Epidermal melanocyte (primary cell): Measurements from ENCODE around the gene LIMK2.
"Not testable (repeated sequence)": the region's sequence is repeated elsewhere in the genome, so short reads cannot be mapped to it uniquely, and the experiment has no call there.

Source experiments
- DNase-seq: peaks from one replicate; pipeline ENCODE4 v3.0.0; 2011; ENCODE audit warnings: low spot score; ENCODE audit not compliant: insufficient read length

The LIMK2 gene

GRCh38 chr22:31290494-31291471 lies 78.7 kb downstream of the LIMK2 start:
- DNase-seq, result peak; percentile 95

DNA sequence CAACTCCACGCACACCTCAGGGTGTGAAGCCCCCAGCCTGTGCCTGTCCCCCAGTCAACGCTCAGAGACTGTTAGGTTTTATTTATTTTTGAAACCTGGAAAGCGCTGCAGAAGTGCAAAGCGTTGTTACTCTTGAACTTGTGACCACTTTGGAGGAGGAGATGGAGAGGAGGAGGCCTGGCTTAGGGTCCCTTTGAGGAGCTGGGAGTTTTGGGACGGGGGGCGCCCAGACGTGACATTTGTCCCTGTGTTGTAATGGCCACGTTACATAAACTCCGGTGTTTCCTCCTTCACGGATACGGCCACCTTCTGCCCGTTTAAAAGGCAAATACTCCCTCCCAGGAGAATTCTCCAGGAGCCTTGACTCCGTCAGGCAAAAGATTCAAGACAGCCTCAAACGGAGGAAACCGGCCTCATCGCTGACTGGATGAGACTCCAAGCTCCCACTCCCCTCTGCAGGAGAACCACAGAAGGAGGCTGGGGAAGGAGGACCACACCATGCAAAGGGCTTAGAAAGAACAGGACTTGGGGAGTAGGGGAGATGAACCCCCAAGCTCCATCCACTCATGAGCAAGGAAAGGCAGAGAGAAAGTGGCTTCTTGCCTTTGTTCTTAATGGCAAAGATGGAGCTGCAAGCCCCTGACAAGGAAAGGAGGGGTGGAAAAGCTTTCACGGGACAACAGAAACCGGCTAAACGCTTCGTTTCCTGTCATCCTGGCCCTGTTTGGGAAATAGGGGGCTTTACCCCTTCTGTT lies 79.6 kb downstream of the LIMK2 start:
- no peak for DNase-seq

- peak; percentile 87 for DNase-seq
Observed at GRCh38 chr22:31292236-31292989, 80.3 kb downstream of the LIMK2 start, which contains the start of gene PIK3IP1. Gene PIK3IP1 (minus strand): TSS chr22:31292488. CDS start chr22:31292344, 144 bp downstream.

DNA sequence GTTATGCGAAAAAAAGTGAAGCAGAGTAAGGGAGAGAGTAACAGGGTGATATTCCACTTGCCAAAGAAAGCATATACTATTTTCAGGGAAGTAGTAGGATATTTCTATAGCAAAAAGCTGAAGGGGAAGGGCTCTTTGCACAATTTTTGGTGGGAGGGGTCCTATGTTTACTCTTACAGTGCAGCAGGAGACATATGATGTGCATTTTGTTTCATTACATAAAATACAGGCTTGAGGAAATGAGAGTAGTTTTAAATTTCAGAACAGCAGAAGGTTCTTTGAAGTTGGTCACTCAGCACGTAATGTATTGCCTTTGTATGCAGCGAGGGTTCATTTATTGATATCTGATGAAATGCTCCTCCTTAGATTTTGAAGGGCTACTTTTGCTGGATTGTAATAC lies 83.3 kb downstream of the LIMK2 start:
- DNase-seq, result no peak

DNA sequence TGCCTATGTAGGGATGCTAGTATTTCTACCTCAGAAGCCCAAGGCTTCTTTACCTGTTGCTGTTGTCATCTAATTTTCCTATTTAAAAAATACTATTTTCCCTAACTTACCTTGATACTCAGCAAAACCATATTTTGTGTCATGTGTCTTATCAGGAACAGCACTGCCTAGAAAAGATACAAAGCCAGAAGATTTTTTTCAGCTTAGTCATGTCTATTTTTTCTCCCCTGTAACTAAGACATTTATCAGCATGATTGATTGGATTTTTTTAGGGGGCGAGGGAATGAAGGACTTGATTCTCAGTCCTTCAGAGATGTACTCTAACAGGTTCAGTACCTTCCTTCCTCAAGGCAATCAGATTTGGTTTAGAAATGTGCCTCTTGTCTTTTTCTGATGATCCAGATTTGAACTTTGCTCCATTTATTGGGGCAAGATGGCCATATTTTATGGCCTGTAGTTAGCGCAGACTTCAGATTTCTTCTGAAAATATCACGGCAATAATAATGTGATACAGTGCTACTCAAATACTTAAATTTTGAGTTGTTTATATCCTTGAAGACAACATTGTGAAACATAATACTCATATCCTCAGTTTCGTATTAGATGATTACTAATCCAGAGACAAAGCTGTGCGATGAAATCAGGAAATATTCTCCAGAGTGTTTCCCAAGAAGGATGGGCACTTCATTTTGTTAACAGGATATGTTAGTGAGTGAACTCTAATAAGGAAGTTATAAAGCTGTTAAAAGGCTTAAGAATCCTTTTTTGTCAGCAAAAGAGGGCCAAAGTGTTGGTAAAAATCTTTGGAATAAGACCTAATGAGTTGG lies 83.9 kb downstream of the LIMK2 start:
- DNase-seq, result no peak

DNA sequence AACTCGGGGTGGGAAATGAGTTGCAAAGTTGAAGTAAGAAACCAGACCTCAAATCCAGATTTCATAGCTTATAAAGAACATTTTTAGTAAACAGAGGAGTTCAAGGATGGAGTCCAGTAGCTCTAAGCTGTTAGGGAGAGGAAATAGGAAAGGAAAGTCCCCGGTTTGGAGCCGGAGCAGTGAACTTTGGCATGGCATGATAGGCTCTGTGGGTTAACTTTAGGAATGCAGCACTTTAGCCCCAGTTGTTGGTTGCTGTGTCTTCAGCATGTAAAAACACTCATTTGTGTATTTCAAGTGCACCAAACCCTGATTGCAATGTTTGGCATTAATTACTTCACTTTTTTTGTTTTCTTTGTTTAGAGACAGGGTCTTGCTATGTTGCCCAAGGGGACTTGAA lies 88.8 kb downstream of the LIMK2 start:
- DNase-seq, result no peak

DNA sequence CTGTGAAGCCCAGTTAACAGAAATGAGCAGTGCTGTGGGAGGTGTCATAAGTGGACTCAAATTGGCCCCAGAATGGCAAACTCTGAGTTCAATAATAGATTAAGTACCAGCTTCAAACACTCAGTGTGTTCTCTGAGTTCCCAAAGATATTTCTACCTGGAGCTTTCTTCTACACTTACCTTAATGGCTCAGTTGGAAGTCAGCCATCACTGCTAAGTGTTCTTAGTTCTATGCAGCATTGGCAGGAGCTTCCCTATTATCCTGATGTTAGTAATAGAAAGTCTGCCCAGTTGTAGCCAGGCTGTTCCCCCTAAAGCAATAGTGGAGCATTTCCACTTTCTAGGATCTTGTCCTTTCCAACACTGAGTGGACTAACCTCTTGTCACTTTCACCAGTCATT lies 89.9 kb downstream of the LIMK2 start:
- DNase-seq, result no peak

GRCh38 chr22:31302537-31302936 lies 90.4 kb downstream of the LIMK2 start:
- no peak for DNase-seq

DNA sequence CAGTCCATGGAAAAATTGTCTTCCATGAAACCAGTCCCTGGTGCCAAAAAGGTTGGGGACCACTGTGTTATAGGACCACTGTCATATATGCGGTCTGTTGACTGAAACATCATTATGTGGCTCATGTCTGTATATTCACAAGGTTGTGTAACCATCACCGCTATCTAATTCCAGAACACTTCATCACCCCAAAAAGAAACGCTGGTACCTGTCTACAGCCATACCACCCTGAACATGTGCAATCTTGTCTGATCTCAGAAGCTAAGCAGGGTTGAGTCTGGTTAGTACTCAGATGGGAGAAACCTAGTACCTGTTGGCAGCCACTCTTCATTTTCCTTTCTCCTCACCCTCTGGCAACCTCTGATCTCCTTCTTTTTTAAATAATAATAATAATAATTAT lies 93.1 kb downstream of the LIMK2 start:
- DNase-seq, result no peak

- DNase-seq, result no peak
Observed at GRCh38 chr22:31308181-31308580, 96.1 kb downstream of the LIMK2 start.

DNA sequence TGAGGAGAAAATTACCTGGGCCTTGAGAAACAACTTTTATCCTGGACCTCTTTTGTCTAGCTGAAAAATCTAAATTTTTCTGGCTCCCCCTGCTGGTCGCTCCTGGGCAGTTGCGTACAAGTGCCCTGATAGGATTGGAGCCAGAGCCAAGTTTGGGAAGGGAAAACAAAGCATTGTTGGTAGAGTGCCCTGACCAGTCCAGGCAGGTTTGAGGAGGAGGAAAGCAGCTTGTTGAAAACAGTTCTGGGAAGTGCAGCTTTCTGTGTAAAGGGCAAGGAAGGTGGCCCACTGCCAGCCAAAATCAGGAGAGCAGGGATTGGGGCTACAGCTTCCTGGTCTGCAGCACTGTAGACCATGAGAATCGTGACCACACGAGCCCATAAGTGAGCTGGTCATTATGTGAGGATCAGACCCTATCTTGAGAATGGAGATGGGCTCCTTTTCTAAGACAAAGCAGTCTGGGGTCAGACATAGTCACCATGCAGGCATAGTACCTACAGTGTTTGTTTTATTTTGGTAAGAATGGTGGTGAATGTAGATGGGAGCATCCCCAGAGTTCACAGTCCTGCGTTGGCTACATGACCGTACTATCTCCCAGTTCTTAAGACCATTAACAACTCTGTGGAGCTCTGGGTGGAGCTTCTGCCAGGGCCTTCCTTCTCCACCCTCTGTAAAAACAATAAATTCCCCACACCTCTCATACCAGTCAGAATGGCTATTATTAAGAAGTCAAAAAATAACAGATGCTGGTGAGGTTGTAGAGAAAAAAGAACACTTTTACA lies 101.5 kb downstream of the LIMK2 start:
- peak; percentile 70 for DNase-seq

- not testable (repeated sequence) for DNase-seq
Observed at GRCh38 chr22:31314220-31314619, 102.1 kb downstream of the LIMK2 start.

GRCh38 chr22:31321421-31321820 lies 109.3 kb downstream of the LIMK2 start:
- DNase-seq, result no peak

DNA sequence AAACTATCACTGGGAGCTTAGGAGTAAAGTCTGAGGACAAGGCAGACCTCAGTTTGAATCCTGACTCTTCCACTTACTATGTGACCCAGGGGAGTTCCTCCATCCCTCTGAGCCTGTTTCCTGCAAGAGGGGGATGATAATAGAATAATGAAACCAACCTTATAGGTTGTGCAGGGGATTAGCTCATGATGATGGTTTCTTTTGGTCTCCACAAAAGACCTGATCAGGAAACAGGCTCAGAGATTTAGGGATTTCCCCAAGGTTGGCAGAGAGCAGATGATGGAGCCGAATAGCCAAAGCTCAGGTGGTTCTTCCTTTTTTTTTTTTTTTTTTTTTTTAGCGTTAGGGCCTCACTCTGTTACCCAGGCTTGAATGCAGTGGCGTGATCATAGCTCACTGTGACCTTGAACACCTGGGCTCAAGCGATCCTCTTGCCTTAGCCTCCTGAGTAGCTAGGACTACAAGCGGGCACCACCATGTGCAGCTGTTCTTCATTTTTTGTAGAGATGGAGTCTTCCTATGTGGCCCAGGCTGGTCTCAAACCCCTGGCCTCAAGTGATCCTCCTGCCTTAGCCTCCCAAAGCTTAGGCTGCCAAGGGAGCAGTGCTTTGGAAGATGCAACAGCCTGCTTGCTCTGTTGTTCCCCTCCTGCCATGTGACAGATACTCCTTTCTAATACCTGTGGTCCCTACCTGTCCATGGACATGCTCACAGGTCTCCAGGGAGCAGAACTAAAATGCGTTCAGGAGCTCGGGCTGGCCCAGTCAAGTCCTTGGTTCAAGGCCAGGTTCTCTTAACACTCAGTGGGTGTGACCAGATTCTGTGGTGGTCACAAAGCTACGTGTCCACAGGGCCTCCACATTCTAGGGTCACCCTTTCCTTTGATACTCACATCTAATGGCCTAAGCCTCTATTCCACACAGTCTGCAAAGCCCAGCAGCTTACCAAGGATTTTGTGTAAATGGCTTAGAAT lies 111.8 kb downstream of the LIMK2 start:
- no peak for DNase-seq

DNA sequence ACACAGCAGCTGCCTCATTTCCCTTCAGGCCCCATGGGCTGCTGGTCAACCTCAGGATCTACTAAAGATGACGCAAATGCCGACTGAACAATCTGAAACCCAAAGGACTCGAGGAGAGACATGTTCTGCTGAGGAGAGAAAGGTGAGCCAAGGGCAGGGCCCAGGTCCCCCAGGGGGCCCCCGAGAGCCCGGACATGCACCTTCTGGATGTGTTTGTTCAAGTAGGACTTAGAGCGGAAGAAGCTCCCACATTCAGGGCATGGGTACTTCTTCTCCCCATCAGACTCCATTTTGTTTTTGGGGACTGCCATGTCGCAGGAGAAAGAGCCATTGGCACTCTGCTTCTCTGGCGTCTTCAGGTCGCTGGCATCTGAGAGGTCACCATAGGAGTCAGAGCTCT lies 114.8 kb downstream of the LIMK2 start:
- no peak for DNase-seq

DNA sequence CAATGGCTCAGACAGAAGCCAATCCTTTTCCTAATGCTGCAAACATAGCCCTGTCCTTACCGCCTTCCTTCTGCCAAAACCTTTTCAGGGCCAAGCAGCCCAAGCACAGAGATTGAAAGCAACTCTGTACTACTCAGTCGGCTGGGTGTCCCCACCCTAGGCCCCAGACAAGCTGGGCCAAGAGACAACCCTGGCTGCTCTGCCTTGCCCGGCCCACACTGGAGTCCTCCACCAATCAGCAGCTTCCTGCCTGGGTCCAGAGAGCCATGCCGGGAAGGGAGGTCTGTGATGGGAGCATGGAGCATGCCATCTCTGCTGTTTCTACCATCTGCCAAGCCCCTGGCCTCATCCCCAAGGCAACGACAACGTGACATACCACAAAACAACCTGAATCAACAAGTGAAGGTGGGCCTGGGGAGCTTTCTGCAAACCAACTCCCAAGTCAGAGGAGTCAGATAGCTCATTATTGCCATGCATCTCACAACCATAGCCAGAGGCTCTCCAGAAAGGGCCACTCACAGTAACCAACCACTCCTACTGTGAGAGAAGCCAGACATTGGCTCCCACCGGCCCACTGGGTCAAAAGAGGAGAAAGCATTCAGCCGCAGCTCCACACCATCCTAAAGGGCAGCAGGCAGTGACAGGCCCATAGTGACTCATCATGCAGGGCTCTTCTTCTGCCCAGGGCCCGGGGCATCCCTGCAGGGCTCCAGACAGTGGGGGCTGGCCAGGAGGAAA lies 115.9 kb downstream of the LIMK2 start:
- DNase-seq, result no peak

- DNase-seq, result no peak
Observed at GRCh38 chr22:31328544-31328960, 116.5 kb downstream of the LIMK2 start.

GRCh38 chr22:31329029-31329428 lies 116.9 kb downstream of the LIMK2 start:
- no peak for DNase-seq
